Measurements from ENCODE around the gene TMEM231.
"Not testable (repeated sequence)": the region's sequence is repeated elsewhere in the genome, so short reads cannot be mapped to it uniquely, and the experiment has no call there.

Gene TMEM231

GRCh38 chr16:75593308-75593707 lies 37.3 kb upstream of the TMEM231 start:
- H3K36me3 ChIP-seq (ENCODE audit: control insufficient read depth, insufficient read depth, low read length): peaks cover 1% of the 10 kb centered on the region; the same call in 1 of the 2 replicates
- no peak for TF ChIP-seq CTCF (IDR thresholded peaks at IDR 0.05; ENCODE audit: insufficient read depth, low read length, poor library complexity, severe bottlenecking)
- no peak overlapping the region for H3K4me3 ChIP-seq (replicated peaks; ENCODE audit: low read depth, low read length)
- DNase-seq (ENCODE audit: extremely low read depth, insufficient read length): no peak
- H3K27me3 ChIP-seq (replicated peaks; ENCODE audit: control insufficient read depth, insufficient read depth, low read length): no peaks in the 10 kb centered on the region

DNA sequence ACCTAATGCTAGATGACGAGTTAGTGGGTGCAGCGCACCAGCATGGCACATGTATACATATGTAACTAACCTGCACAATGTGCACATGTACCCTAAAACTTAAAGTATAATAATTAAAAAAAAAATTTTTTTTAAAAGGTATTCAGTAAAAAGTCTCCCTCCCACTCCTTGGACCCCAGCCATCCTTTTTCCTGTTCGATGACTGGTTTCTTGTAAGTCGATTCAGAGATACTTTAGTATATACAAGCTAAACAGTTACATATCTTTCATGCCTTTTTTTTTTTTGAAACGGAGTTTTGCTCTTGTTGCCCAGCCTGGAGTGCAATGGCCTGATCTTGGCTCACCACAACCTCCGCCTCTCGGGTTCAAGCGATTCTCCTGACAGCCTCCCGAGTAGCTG lies 35.9 kb upstream of the TMEM231 start:
- H3K27me3 ChIP-seq (replicated peaks; ENCODE audit: control insufficient read depth, insufficient read depth, low read length); H3K36me3 ChIP-seq (ENCODE audit: control insufficient read depth, insufficient read depth, low read length); DNase-seq (ENCODE audit: extremely low read depth, insufficient read length); H3K4me3 ChIP-seq (replicated peaks; ENCODE audit: low read depth, low read length): not testable (repeated sequence)

DNA sequence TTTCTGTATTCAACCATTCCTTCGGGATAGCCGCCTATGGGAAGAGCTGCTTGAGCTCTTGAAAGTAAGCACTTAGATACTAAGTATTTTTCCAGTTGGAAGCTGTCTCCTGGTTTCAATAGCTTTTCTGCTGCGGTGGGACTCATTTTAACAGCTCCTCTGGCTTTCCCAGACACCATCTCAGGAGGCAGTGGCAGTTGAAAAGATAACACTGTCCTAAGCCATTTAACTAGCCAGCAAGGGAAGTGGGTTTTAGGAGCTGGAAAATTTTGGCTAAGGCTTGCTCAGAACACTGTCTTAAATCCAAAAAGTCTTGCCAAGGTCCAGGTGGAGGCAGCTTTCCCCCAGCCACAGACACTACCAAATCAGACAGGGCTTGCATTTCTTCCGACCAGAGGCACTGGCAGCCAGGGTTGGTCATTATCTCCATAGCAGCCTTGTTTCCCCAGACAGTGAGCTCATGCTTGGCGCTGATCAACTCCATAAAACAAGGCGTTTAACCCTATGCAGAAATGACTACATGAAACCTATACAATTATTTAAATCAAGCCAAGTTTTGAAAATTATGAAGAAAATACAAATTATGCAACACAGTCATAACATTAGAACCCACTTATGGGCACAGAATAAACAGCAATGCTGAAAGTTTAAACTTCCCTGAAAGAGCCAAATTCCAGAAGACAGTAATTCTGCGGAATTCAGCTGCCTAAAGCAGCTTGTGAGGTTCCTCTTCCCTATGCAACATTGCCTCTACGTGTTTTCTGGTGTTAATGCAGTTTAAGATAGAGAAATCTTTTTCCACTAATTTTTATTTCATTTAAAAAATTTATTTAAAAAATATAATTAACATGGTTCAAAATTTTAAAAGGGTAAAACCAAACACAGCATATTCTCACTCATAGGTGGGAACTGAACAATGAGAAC lies 35.1 kb upstream of the TMEM231 start:
- no peak for DNase-seq (ENCODE audit: extremely low read depth, insufficient read length)

GRCh38 chr16:75589306-75589705 lies 33.3 kb upstream of the TMEM231 start:
- H3K36me3 ChIP-seq (ENCODE audit: control insufficient read depth, insufficient read depth, low read length): no peaks in the 10 kb centered on the region; the same call in none of the 2 replicates
- H3K4me3 ChIP-seq (replicated peaks; ENCODE audit: low read depth, low read length): no peak overlapping the region
- H3K27me3 ChIP-seq (replicated peaks; ENCODE audit: control insufficient read depth, insufficient read depth, low read length): no peaks in the 10 kb centered on the region
- no peak for DNase-seq (ENCODE audit: extremely low read depth, insufficient read length)
- TF ChIP-seq CTCF (IDR thresholded peaks at IDR 0.05; ENCODE audit: insufficient read depth, low read length, poor library complexity, severe bottlenecking): no peak

More for the DNA sequence above, 35.1 kb upstream of the TMEM231 start:
- no peaks in the 10 kb centered on the region for H3K27me3 ChIP-seq (replicated peaks; ENCODE audit: control insufficient read depth, insufficient read depth, low read length)
- no peak overlapping the region for H3K4me3 ChIP-seq (replicated peaks; ENCODE audit: low read depth, low read length)
- no peaks in the 10 kb centered on the region; the same call in none of the 2 replicates for H3K36me3 ChIP-seq (ENCODE audit: control insufficient read depth, insufficient read depth, low read length)
- TF ChIP-seq CTCF (IDR thresholded peaks at IDR 0.05; ENCODE audit: insufficient read depth, low read length, poor library complexity, severe bottlenecking): no peak

- Histone ChIP-seq H3K4me3 (replicated peaks; ENCODE audit: low read depth, low read length) (no peak overlapping the region), H3K27me3 (replicated peaks; ENCODE audit: control insufficient read depth, insufficient read depth, low read length) (no peaks in the 10 kb centered on the region), H3K36me3 (ENCODE audit: control insufficient read depth, insufficient read depth, low read length) (no peaks in the 10 kb centered on the region; the same call in 1 of the 2 replicates)
- no peak for DNase-seq (ENCODE audit: extremely low read depth, insufficient read length)
- no peak for TF ChIP-seq CTCF (IDR thresholded peaks at IDR 0.05; ENCODE audit: insufficient read depth, low read length, poor library complexity, severe bottlenecking)
These were observed 32.7 kb upstream of the TMEM231 start for GRCh38 chr16:75588716-75589115.

- DNase-seq (ENCODE audit: extremely low read depth, insufficient read length): peak; percentile 18
- H3K4me3 ChIP-seq (replicated peaks; ENCODE audit: low read depth, low read length): no peak overlapping the region
- TF ChIP-seq CTCF (IDR thresholded peaks at IDR 0.05; ENCODE audit: insufficient read depth, low read length, poor library complexity, severe bottlenecking): no peak
- no peaks in the 10 kb centered on the region; the same call in 1 of the 2 replicates for H3K36me3 ChIP-seq (ENCODE audit: control insufficient read depth, insufficient read depth, low read length)
- H3K27me3 ChIP-seq (replicated peaks; ENCODE audit: control insufficient read depth, insufficient read depth, low read length): no peaks in the 10 kb centered on the region
These were observed 28.1 kb upstream of the TMEM231 start for GRCh38 chr16:75584108-75584507.
